Keratinocyte (primary cell): ENCODE results near the gene TTYH2. TPM values are rescaled to one million over a fixed set of nuclear protein-coding genes. Genes with fewer than 3 reads are reported as not detected.

Source experiments
- DNase-seq: peaks from one replicate; pipeline ENCODE4 v3.0.0-alpha.2; 2011; ENCODE audit warnings: low read depth, missing footprints, low spot score
- FAIRE-seq: peaks from 2 replicates; lab custom pipeline; 2011; peaks lifted over from hg19 to GRCh38; lab: Jason Lieb, UNC
- H2AFZ ChIP-seq: 2 replicates; pipeline ENCODE4 v1.6.0; 2012; ENCODE audit warnings: low read length, control low read depth, inconsistent platforms; ENCODE audit not compliant: control insufficient read depth
- H3K27ac ChIP-seq: 2 replicates; pipeline ENCODE4 v1.5.1; 2011; ENCODE audit warnings: low read length; ENCODE audit not compliant: control insufficient read depth, insufficient read depth
- H3K27me3 ChIP-seq: 3 replicates; pipeline ENCODE4 v1.6.0; 2011; ENCODE audit warnings: low read length; ENCODE audit not compliant: control insufficient read depth, insufficient read depth; ENCODE audit errors: extremely low read depth
- H3K36me3 ChIP-seq, 2 experiments: 2 replicates in 1 of 2; 3 replicates in 1 of 2; pipeline ENCODE4 v1.5.1; 2011; ENCODE audit warnings: low read length in 2 of 2, mild to moderate bottlenecking in 1 of 2; ENCODE audit not compliant: control insufficient read depth in 2 of 2, insufficient read depth in 2 of 2; ENCODE audit errors: extremely low read depth in 1 of 2
- H3K4me1 ChIP-seq: 3 replicates; pipeline ENCODE4 v1.5.1; 2011; ENCODE audit warnings: low read length; ENCODE audit not compliant: control insufficient read depth, insufficient read depth; ENCODE audit errors: extremely low read depth
- H3K4me2 ChIP-seq: 3 replicates; pipeline ENCODE4 v1.6.0; 2011; ENCODE audit warnings: low read depth, low read length; ENCODE audit not compliant: control insufficient read depth, insufficient read depth; ENCODE audit errors: extremely low read depth
- H3K4me3 ChIP-seq, 3 experiments: fragments of 200-600 bp in 1 of 3; sonication (generic) in 1 of 3; 2 replicates in 2 of 3; 3 replicates in 1 of 3; pipeline ENCODE4 v1.5.1; 2011 to 2016; ENCODE audit warnings: low read length in 3 of 3, mild to moderate bottlenecking in 3 of 3, control low read depth in 2 of 3, inconsistent platforms in 1 of 3, low read depth in 1 of 3, mixed read lengths in 1 of 3, mixed run types in 1 of 3, moderate library complexity in 1 of 3; ENCODE audit not compliant: control insufficient read depth in 2 of 3, insufficient read depth in 2 of 3; ENCODE audit errors: extremely low read depth in 1 of 3
- H3K79me2 ChIP-seq: 2 replicates; pipeline ENCODE4 v1.6.0; 2012; ENCODE audit warnings: low read length; ENCODE audit not compliant: control insufficient read depth, insufficient read depth
- H3K9ac ChIP-seq: 3 replicates; pipeline ENCODE4 v1.6.0; 2011; ENCODE audit warnings: low read length; ENCODE audit not compliant: control insufficient read depth, insufficient read depth; ENCODE audit errors: extremely low read depth
- H3K9me1 ChIP-seq: 3 replicates; pipeline ENCODE4 v1.6.0; 2011; ENCODE audit warnings: low read length; ENCODE audit not compliant: control insufficient read depth, insufficient read depth; ENCODE audit errors: extremely low read depth
- H3K9me3 ChIP-seq: 2 replicates; pipeline ENCODE4 v1.5.1; 2012; ENCODE audit warnings: low read depth, low read length; ENCODE audit not compliant: control insufficient read depth
- H4K20me1 ChIP-seq: 3 replicates; pipeline ENCODE4 v1.6.0; 2011; ENCODE audit warnings: low read length; ENCODE audit not compliant: control insufficient read depth, insufficient read depth; ENCODE audit errors: extremely low read depth
- CTCF ChIP-seq, 3 experiments: IDR thresholded peaks in 1 of 3; conservative IDR thresholded peaks in 1 of 3; optimal IDR thresholded peaks in 1 of 3; 2 replicates in 2 of 3; 3 replicates in 1 of 3; pipeline versions ENCODE3 to v1.5.1; 2011; ENCODE audit warnings: low read length in 3 of 3, mild to moderate bottlenecking in 3 of 3, moderate library complexity in 2 of 3, control low read depth in 1 of 3, inconsistent platforms in 1 of 3; ENCODE audit not compliant: insufficient read depth in 2 of 3; ENCODE audit errors: extremely low read depth in 1 of 3
- EZH2 ChIP-seq: IDR thresholded peaks from one replicate; pipeline ENCODE4 v1.6.1; 2012; ENCODE audit warnings: inconsistent platforms, mild to moderate bottlenecking, low read length, moderate library complexity
- dilution Hi-C: fragments of 300-500 bp; cut with MboI; formaldehyde crosslinking; loops from one replicate; pipeline ENCODE4 v1.7.0; 2020; ENCODE audit warnings: low sequenced_read_pairs; ENCODE audit not compliant: extremely low pct_ligation_motif_present
- polyA plus RNA-seq, 5 experiments: library from polyadenylated mRNA; depleted of rRNA in 3 of 5; stranded (reverse) in 3 of 5; stranded (forward) in 1 of 5; unstranded in 1 of 5; fragments of >200 nt; gene quantifications; 1 replicate in 1 of 5; 2 replicates in 3 of 5; 3 replicates in 1 of 5; pipeline versions ENCODE4 v1.2.1 to v1.2.3, GENCODE V29; 2011 to 2012; ENCODE audit warnings: missing spikeins in 2 of 5, low read depth in 1 of 5, low replicate concordance in 1 of 5

Gene TTYH2
- polyA plus RNA-seq, 1 donor (not counting 4 experiments of a cell fraction or from before 2014, with no cell fraction given) = 3.7 TPM

DNA sequence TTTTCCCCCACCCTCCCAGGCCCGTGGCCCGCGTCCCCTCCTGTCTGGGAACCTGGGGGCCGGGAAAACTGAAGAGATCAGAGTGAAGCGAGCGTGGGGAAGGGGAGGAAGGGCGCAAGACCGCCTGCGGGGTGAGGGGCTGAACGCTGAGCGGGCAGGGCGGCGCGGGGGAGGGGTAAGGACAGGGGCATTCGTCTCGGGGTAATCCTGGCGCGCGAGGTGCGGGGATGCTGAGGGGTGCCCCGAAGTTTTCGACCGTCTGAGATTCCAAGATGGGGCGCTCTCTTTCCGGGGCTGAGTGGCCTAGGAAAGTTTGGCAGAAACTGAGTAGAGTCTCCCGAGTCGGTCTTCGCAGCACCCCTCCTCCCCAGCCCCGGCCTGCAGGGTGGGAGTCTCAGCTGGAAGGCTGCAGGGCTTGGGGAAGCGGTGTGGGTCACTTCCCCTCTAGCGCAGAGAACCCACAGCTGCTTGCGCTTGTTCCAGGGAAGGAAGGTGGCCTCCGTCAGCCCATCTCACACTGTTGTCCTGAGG lies 555 bp downstream of the TTYH2 start:
- peaks cover 6 to 20% of the 10 kb centered on the region in 2 experiments for H3K36me3 ChIP-seq
- peaks cover 2% of the 10 kb centered on the region for H3K79me2 ChIP-seq
- no peak overlapping the region for H3K9ac ChIP-seq
- no peak overlapping the region for H3K27ac ChIP-seq
- FAIRE-seq (no peak), DNase-seq (no peak)
- H2AFZ ChIP-seq = no peak overlapping the region
- H4K20me1 ChIP-seq = peaks cover 20% of the 10 kb centered on the region
- peak overlapping the region in 1 of 3 experiments; percentile 39 for H3K4me3 ChIP-seq
- H3K9me1 ChIP-seq = no peaks in the 10 kb centered on the region
- peaks cover 38% of the 10 kb centered on the region for H3K4me1 ChIP-seq
- dilution Hi-C loops = no loop called here
- H3K4me2 ChIP-seq = peak overlapping the region; percentile 40
- no peaks in the 10 kb centered on the region for H3K9me3 ChIP-seq
- H3K27me3 ChIP-seq = peaks cover 15% of the 10 kb centered on the region
- TF ChIP-seq EZH2 (no peak), CTCF (optimal IDR thresholded peaks at IDR 0.05 in 1 of 3, IDR thresholded peaks at IDR 0.05 in 1 of 3, conservative IDR thresholded peaks at IDR 0.05 in 1 of 3; ENCODE audit: extremely low read depth in 1 of 3, insufficient read depth in 2 of 3, low read length in 3 of 3) (no peak)

DNA sequence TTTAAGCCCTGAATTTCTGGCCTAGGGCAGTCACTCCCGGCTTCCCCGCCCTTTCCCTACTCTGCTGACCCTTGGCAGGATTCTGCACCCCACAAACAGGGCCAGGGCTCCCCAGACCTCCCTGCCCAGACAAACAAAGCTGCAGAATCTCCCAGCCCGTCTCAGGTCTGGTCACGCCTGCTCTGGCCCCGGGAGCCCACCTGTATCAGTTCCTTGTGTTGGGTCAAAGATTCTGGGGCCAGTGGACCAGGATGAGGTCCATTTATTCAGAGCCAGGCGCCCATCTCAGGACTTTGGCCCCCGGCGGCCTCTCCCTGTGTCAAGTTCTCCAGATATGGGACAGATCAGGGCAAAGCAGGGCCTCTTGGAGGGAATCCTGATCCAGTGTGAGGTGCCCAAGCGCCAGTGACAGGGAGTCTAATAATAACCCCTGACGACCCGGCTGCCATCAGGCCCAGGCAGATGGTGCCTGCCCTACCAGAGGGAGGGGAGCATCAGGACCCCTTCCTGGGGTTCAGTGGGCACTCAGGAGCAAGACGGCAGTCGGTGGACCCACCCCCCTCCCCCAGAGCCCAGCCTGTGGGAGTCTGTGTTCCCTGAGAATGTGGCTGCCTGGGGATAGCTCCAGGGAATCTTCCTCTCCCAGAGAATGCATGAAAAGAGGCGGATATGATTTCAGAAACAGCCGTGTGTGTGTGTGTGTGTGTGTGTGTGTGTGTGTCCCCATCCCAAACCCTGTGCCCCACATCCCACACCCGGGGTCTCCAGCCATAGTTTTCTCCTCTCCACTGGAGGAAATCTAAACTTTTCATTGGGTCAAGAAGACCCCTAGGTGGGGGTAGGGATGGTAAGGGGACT lies 1.3 kb downstream of the TTYH2 start:
- no peak overlapping the region for H3K27ac ChIP-seq
- no peak overlapping the region for H3K4me3 ChIP-seq
- no peaks in the 10 kb centered on the region for H3K79me2 ChIP-seq
- no peak overlapping the region for H3K9ac ChIP-seq
- no peaks in the 10 kb centered on the region for H3K9me1 ChIP-seq
- H2AFZ ChIP-seq = no peak overlapping the region
- peaks cover 15% of the 10 kb centered on the region for H4K20me1 ChIP-seq
- no peak overlapping the region for H3K4me2 ChIP-seq
- TF ChIP-seq CTCF (optimal IDR thresholded peaks at IDR 0.05 in 1 of 3, IDR thresholded peaks at IDR 0.05 in 1 of 3, conservative IDR thresholded peaks at IDR 0.05 in 1 of 3; ENCODE audit: extremely low read depth in 1 of 3, insufficient read depth in 2 of 3, low read length in 3 of 3) (no peak), EZH2 (no peak)
- H3K36me3 ChIP-seq = peaks cover 2 to 13% of the 10 kb centered on the region in 2 experiments
- DNase-seq (no peak), FAIRE-seq (no peak)
- dilution Hi-C loops = no loop called here
- no peaks in the 10 kb centered on the region for H3K9me3 ChIP-seq
- peaks cover 15% of the 10 kb centered on the region for H3K27me3 ChIP-seq
- H3K4me1 ChIP-seq = peaks cover 30% of the 10 kb centered on the region
